DMS153 treated with DMSO at 0.1 percent for 48 hours (cell line): ENCODE measurements around the gene LPP.

ENCODE experiments used
- DNase-seq: peaks from one replicate; lab custom pipeline; 2025; ENCODE audit not compliant: unreplicated experiment; lab: John Stamatoyannopoulos, UW

LPP gene

DNA sequence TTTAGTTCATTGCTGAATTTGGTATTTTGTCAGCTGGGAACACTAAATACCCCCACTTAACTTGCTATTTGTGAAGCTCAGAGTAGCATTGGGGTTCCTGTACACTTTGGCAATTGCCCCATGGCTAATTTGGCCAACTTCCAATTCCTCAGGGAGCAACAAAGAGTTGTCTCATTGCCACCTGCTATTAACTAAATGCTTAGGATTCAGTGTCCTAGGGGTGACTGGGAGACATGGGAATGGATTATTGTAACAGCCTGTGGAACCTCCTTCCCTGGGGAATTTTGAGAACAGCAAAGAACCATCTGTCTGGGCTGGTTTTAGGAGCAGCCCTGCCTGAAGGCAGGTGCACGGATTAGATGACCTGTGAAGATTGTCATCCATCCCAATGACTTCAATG, 580.4 kb downstream of the LPP start:
- DNase-seq, result peak; percentile 37

DNA sequence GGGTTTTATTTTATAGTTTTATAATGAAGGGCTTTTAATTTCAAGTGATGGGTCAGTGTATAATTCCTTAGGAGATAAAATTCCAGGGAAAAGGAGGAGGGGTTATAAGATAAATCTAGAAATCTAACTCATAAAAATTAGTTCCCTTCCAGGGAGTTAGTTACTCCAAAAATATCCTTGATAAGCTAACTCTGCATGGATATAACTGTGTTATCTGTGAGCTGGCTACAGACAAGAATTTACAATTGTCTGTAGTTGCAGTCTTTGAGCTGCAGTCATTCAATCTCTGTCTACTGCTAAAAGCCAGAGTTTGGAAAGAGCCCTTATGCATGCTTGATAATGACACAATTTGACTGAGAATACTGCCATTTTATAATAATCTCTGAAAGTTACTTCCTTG, 585.6 kb downstream of the LPP start:
- no peak for DNase-seq

DNA sequence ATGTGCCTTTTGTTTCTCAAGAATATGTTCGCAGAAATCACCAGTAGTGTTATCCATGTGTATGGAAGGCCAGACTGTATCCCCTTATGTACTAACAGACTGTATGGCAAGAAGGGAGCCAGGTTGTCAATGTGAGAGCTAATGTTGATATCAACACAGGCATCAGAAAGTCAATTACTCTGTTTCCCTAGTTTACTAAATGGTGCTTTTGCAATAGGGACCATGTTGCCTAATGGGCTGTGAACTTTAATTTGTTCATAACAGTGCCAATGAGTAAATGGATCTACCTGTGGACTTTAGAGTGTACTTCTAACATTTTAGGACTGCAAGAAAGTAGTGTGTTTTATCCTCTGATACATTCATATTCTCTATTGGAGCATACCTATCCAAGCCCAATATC, 586.1 kb downstream of the LPP start:
- no peak for DNase-seq

DNA sequence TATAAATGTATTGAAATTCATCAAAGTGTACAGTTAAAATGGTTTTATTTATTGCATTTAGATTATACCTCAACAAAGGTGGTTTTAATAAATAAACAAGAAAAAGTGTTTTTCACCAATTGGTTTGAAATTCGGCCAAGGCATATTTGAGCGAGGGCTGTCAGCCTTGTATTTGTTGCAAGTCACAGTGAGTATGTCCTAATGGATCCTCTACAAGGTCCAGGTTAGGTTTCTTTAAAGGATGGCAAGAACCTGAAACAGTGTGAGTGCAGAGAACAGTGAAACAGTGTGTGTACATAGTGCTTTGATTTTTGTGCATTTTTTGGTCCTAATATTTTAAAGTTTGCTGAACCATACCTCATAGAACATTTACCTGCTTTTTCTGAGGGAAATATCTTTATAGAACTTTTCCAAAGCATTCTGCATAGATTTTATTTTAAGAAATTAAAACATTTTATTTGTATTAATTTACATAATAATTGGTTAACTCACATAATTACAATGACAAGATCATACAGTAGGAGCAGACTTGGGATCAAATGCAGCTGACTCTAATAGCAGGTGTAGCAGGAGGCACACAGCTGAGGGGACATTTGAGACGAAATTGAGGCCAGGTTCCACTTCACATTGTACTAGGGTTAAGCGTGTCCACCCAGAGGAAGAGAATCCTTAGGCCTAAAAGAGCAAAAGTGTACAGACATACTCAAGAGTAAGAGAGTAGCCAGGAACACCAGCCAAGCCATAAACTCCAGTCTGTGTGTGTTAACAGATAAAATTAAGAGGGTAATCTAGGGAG, 589.0 kb downstream of the LPP start:
- DNase-seq, result no peak

DNA sequence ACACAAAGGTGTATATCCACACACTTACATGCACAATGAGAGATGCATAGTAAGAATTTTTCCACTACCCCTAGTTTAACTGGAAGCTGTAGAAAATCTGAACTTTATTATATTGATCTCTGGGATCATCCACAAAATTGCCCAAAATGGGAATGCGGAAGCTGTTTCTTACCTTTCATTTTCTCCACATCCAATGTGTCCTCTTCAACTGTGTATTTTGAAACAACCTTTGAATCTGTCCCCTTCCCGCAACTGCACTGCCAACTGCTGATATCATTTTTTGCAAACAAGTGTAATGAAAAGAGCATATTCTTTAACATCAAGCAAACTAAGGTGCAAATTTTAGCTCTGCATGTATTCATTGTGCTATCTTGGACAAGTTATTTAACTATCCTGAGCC, 590.2 kb downstream of the LPP start:
- no peak for DNase-seq

DNA sequence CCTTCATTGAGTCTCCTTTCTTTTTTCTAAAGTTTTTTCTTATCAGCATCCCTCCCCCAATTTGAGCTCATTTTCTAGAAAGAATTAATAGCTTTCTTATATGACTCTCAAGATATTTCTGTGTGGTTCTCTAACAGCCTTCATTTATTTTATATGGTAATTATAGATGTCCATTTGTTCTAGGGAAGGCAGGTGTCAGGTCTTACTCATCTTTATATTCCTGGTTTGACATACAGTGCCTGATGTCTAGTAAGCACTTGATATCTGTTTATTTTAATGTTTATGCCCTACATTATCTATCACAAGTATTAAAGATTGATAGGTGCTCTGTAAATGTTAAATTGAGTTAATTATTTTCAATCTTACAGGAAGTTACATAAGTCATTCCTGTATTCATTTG, 591.1 kb downstream of the LPP start:
- no peak for DNase-seq

DNA sequence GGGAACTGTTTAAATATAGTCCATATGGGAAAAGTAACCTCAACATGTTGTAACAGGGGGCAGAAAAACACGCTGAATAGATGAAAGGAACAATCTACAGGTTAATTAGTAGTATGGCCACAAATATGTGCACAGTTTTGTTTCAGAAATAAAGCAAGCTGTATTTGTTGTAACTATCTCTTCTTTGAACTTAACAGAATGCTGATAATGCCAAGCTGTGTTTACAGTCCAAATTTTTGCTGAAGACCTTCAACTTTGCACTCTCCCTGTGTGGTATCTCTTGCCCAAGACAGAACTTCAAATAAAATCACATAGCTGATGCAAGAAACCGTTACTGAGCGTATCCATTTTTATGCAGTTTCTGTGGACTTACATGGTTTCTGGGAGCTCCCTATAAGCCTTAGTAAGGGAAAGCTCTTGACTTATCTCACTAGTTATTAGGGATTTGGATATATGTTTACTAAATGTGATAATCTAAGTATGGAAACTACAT, 592.4 kb downstream of the LPP start:
- no peak for DNase-seq

DNA sequence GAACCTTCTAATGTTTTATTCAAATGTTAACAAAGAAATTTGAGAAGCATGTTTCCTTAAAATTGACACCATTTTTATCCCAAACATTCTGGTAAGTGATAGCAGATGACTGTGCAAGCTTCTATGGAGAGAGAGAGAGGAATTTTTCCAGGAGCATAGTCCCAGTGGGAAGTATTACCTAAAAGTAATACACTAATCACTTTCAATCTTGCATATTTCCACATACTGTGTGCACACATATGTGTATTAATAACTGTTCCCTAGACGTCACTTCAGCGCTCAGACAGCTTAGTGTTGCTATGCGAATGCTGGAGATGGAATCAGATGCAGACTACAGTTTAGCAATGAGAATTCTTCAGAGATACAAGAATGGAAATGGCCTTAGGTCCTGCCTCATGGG, 593.5 kb downstream of the LPP start:
- DNase-seq, result no peak

DNA sequence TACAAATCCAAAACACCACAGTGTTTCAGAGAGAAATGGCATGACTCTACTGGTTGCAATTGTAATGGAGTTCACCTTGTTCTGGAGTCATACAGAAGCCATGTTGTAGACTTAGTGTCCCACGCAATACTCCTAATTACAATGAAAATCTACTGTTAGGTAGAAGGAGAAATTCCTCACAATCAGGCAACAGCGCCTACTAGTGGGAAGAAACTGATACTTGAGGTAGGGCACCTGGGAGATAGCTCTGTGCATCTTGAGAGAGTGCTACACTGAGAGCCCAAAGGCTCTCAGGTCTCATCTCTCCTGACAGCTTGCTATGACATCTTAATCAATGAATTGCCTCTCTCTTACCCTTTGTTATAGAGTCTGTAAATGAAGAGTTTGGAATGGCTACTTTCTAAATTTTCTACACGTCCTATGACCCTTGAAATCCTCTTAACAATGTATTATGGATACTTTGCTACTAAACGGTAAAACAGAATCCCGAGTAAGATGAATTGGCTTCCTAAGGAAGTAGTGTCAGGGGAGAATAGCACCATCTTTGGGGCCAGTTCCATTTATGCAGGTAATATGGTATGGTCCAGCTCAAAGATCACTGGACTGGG, 595.2 kb downstream of the LPP start:
- DNase-seq, result no peak

DNA sequence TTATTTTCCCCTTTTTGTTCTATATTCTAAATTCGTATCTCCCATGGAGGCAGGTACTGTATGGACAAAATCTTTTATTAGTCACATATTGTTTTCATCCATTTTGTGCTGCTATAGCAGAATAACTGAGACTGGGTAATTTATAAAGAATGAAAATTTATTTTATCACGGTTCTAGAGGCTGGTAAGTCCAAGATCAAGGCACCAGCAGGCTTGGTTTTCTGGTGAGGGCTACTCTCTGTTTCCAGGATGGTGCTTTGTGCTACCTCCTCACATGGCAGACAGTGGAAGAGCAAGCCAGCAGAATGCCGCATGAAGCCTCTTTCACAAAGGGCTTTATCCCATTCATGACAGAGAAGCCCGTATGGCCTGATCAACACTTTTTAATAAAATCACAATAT, 595.9 kb downstream of the LPP start:
- DNase-seq, result no peak

DNA sequence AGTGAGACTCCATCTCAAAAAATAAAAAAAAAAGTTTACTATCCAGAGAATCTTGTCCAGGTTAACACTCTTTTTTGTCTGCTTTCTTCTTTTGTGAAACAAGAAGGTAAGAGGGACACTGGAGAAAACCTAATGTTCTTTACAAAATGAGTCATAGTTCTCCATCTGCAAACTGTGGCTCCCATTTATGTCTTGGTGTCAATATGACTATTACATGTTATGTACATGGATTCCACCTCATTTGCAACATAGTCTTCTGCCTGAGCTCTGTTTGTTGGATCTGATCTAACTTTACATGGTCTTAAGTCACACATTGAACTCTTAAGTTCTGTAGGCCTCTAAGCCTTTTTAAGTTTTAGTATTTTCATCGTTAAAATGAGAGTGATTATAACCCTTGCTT, 596.7 kb downstream of the LPP start:
- no peak for DNase-seq

DNA sequence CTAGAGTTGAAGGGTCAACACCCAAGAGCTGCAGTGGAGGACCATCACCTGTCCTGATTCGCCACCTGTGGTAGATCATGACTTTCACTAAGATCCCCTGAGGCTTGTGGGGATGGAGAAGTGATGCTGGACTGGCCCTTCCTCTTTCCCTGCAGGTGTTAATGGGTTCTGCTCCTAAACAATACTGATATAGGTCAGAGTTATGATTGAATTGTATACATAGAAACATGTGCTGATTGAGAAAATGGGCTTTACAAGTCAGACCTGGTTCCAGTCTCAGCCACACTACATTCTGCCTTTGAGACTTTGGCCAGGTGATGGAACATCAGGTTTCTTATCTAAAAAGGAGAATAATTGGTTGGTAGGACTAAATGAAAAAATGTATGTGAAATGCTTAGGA, 598.9 kb downstream of the LPP start:
- DNase-seq, result no peak

DNA sequence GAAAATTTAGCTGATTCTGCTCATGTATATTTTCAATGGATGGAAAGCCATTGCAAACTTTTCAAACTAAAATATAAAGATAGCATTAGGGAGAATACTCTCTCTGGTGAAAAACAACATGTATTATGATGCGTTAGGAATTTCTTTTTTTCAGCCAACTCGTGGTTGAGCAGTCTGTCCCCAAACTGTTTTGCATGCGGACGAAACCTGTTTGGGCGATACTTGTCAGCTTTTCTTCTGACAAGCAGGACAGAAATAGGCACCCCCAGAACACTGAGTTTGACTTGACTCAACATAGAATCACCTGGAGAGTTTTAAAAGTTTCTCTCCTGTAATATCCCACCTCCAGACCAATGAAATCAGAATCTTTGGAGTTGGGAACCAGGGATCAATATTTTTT, 600.3 kb downstream of the LPP start:
- DNase-seq, result no peak

DNA sequence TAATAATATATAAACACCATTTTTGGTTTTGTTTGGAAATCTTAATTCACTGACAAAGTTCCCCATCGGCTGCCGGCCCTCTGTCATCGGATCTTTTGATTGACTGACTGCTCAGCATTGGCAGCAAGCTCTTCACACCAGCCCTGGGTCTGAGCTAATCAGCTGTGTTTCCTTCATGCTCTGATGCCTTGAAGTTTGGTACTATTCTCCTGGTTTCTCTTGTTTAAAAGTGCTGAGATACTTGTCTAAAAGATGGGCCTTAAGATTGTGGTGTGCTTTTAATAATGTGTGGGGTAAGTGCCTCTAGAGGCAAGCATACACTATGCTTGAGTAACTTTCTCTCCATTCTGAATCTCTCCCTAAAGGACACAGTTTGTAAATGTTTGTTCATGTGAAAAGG, 602.3 kb downstream of the LPP start:
- DNase-seq, result no peak

DNA sequence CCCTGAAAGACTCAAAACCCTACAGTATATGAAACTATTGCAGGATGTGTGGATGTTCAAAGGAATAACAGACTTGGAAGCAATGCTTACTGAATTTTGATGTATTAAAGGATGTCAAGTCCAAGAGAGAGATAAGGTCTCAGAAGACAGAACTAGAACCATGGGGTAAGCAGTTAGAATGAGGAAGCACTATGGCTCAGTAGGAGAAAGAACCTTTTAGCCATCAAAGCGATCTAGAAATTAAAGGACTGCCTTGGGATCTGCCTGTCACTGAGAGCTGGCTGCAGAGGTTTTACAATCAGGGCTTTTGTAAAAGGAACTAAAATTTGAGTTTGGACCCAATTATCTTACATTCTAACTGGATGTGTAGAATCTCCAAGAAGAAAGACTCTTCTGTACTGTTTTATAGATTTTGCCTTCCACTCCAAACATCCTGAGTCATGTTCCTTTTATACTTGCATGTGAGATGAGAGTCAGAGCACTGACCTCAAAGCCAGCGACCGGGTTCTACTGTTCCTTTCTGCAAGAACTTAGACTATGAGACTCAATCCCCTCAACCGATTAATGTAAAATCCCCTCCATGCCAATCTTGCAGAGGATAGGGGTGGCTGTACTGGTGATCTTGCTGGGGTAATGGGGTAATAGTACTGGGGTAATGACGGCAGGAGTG, 605.5 kb downstream of the LPP start:
- no peak for DNase-seq

DNA sequence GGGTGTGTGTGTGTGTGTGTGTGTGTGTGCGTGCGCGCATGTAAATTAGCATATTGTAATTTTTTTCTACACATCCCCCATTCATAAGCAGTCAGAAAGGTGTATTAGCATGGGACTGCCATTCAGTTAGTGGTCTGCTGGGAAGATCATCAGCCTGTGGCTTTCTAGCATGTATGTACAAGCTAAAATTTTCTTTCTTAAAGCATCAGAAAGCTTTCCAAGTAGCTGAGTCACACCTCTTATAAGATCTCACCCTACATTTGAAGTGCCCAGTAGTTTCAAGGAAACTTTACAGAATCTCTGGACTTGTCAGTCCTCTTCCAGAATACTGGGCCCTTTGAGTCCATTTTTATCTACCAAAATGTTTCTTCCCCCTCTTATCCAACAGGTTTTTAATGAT, 606.5 kb downstream of the LPP start:
- DNase-seq, result no peak

DNA sequence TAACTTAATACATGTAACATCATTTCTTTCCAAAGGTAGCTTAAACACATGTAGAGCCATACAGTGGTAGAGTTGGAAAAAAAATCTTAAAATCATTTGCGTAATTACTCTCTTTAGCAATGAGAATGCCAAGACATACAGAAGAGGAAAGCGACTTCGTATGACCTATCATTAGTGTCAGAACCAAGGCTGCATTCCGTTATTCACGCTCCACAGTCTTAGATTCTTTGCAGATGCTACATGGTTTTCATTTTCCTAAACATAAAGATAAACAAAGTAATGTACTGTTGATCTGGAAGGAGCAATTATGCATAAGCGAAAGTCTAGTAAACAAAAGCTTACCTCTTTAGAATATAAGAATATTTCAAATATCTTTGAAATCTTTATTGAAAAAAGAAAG, 607.5 kb downstream of the LPP start:
- DNase-seq, result no peak

DNA sequence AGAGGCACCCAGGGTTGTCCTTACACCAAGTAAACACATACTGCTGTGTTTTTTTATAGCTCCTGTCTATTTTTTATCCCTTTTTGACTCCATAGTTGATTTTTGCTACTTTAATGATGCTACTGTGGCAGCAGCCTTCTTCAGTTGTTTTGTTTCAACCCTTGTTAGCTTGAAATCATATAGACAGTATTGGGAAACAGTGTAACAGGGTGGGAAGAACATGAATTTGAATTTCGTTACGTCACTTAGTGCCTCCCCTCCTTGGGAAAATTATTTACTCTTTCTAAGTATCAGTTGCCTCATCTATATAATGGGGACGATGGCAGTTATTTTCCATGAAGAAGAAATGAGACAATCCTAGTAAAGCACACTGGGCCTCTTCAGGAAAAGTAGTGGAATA, 608.0 kb downstream of the LPP start:
- no peak for DNase-seq

DNA sequence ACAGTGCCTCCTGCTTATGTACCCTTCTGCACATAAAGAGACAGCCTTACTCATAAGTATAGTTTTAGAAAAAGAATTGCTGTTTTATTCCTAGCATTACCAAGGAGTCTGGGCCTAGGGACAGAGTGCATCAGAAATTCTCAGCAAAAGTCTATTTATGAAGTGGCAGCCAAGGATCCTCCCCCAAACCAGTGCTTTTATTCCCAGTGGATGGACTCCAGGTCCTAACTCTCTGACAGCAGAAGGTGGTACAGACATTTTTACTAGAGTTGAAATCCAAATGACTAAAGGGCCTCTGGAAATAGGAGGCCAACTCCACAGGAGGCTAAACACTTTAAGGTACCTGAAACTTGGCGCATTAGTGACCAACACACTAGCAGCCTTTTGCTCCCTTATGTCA, 610.7 kb downstream of the LPP start:
- no peak for DNase-seq

DNA sequence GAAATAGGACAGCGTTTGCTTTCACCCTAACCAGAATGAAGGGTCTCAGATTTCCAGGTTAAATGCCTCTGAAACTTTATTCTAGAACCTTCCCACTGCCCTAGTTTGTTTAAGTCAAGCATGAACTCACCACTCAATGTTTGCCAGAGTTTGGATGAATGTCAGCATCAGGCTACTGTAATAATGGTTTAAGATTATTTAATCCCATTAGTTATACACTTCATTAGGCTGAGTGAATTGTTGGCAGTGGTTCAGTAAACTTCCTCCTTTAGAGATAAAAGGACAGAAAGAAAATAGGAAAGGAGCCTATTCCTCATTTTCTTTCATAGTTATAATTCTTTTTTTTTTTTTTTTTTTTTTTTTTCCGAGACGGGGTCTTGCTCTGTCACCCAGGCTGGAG, 615.9 kb downstream of the LPP start:
- DNase-seq, result no peak

DNA sequence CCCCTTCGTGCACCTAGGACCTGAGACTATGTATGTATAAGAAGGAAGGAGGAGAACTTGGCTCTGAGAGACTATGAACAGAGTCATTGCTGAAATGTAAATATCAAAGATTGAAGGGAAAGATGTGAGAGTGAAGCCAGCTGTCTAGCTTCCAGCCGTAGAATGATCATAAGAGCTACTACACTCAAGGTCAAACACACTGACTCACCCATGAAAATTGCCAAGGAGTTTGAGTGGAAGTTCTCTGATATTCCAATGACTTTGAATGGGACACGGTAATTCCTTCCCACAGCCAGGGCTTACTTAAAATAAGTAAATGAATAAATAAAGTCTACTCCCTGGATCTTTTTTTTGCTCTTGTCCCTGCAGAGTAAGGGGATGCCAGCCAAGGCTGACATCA, 618.9 kb downstream of the LPP start:
- DNase-seq, result no peak

DNA sequence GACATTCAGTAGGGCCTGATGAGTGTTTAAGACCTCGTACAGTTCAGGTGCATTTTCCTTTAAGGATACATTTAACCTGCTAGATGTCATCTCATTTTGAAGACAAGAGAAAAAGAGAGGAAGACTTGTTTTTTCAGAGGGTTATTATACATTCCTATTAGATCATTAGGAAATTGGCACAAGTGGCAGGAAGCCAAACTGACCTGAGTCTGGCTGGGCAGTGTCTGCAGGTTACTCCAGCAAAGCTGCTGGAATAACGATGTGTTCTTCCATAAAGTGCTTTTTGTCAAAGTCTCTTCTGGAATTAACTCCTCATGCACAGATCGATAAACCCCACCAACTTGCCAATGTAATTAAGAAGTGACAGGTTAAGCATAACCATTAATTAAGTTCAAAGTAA, 621.5 kb downstream of the LPP start:
- DNase-seq, result no peak
